Activated CD4-positive, alpha-beta T cell treated with anti-CD3 and anti-CD28 coated beads, Interleukin-2, Interleukin-4, amounts not matched to agents 100 ng/mL and 50 ng/mL, durations not matched to agents 16 hours and 8 hours (primary cell): Measurements from ENCODE around the gene CSNK2B.
A peak's percentile ranks its signal among the peaks of the same experiment; 100 is the strongest.

Experiments used
- DNase-seq: peaks from one replicate; pipeline ENCODE4 v3.0.0-alpha.2; 2020; ENCODE audit warnings: low spot score

CSNK2B gene

GRCh38 chr6:31665501-31666336 lies at the start of gene CSNK2B:
Gene CSNK2B (plus strand): TSS chr6:31666080. CDS start chr6:31666832, 752 bp downstream.
- peak; percentile 99 for DNase-seq

GRCh38 chr6:31617010-31617409 lies 48.9 kb upstream of the CSNK2B start:
- DNase-seq, result no peak

GRCh38 chr6:31619805-31620585 lies 45.9 kb upstream of the CSNK2B start:
- peak; percentile 99 for DNase-seq

DNA sequence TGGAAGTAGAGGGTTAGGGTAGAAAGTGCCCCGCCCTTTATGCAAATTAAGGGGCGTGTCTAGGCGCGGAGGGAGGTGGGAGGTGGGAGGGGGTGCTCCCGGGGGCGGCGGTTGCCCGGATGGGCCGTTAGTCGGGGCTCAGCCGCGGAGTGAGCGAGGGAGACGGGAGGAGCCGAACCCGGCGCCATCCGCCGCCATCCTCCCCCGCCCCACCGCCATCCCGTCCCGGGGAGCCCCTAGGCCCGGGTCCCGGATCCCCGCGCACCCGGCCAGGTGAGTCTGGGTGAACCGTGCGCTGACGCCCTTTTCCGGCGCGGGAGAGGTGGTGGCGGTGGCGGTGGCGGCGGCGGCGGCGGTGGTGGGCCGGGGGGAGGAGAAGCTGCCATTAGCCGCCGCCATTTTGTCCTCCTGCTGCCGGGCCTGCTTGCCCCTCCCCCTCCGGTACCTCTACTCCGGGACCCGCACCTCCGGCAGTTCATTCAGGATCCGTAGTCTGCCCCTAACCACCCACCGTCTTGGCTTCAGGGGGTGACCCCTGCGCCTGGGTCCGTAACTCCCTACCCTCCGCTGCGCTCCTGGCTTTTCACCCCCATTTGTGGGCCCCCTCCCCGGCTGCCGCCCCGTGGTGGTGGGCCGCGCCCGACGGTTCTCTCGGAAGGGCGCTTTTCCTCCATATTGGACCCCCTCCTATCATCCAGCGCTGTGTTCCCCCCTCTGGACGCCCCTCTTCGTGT lies 45.1 kb upstream of the CSNK2B start, which contains the start of gene PRRC2A:
Gene PRRC2A (plus strand): TSS at position 130 of the 734 bp plus-strand sequence. CDS start 2,075 bp downstream, outside the sequence.
- peak; percentile 76 for DNase-seq

DNA sequence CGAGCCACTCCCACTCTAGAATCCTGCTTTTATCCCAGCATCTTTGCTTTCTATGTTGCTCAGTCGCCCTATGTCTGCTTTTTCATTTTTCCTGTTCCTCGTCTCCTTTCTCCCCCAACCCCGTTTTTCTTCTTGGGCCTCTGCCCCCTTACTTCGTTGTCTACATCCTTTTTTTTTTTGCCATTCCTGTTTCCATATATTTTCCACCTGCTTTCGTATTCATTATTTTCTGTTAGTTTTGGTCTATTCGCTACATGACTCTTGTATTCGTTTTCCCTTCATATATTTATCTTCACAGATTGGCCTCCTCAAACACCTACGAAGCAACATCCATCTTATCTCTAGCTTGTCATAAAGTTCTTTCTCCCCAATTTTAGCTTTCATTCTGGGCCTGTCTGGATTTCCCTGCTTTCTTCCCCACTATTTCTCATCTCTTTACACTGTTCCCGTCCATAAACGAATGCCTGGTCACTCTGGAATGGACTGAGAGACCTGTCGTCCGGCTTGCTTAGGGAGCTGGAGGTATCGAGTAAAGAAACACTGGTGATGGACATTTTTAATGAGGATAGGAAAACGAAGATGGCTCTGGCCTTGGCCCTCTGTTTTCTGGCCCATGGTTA lies 44.5 kb upstream of the CSNK2B start:
- no peak for DNase-seq

DNA sequence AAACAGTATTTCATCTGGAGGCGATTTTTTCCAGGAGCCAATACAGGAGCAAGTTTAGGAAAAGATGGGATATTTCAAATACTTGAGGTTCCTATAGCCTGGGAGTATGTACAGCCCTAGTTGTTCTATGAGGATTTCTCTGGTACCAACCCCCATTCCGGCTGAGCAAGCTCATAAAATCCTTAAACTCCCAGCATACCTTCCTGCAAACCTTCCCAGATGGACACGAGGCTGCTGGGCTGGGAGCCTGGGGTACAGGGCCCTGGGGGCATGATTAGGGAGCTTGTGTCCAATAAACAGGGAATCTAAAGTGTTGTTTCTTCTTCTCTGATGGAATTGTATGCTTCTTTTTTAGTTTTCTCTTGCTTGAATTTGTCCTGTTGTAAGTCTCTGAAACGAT lies 43.9 kb upstream of the CSNK2B start:
- no peak for DNase-seq

GRCh38 chr6:31622684-31623091 lies 43.2 kb upstream of the CSNK2B start:
- DNase-seq, result no peak

DNA sequence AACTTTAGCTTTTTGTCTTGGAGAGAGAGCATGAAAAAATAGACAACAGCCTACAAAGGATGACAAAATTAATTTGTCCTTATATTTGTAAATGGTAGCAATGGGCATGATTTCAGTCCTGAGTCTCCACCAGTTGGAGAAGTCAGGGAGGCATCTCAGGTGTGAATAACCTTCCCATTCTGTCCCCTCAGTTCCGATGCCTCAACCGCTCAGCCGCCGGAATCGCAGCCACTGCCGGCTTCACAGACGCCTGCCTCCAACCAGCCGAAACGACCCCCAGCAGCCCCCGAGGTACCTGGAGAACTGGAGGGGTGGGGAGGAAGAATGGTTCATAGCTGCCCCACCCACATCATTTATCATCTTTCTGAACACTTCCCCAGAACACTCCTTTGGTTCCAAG lies 41.8 kb upstream of the CSNK2B start:
- no peak for DNase-seq

GRCh38 chr6:31626952-31627351 lies 38.9 kb upstream of the CSNK2B start:
- no peak for DNase-seq

- no peak for DNase-seq
Measured at GRCh38 chr6:31627690-31628287, 38.1 kb upstream of the CSNK2B start.

DNA sequence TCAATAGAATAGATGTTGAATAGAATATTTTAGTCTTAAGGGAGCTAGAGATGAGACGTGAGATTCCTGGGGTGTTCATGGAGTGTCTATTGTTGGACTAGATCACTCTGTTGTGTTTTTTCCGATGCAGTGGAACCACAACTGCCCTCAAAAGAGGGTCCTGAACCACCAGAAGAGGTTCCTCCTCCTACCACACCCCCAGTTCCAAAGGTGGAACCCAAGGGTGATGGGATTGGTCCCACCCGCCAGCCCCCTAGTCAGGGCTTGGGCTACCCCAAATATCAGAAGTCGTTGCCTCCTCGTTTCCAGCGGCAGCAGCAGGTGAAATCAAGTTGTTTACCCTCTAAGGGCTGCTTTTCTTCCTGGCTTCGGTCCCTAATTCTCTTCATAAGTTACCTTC lies 36.9 kb upstream of the CSNK2B start:
- no peak for DNase-seq

GRCh38 chr6:31630177-31630934 lies 35.5 kb upstream of the CSNK2B start:
- no peak for DNase-seq

- no peak for DNase-seq
Measured at GRCh38 chr6:31631209-31631608, 34.7 kb upstream of the CSNK2B start.

DNA sequence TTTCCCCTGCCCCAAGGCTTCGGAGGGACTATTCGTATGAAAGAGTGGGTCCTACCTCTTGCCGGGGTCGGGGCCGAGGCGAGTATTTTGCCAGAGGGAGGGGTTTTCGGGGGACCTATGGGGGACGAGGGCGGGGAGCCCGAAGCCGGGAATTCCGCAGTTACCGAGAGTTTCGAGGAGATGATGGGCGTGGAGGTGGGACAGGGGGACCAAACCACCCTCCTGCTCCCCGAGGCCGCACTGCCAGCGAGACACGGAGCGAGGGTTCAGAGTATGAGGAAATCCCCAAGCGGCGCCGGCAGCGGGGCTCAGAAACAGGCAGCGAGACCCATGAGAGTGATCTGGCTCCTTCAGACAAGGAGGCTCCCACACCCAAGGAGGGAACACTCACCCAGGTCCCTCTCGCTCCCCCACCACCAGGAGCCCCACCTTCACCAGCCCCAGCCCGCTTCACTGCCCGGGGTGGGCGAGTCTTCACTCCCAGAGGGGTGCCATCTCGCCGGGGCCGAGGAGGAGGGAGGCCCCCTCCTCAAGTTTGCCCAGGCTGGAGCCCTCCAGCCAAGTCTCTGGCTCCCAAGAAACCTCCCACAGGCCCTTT lies 34.1 kb upstream of the CSNK2B start:
- no peak for DNase-seq

- no peak for DNase-seq
Measured at GRCh38 chr6:31632279-31632946, 33.5 kb upstream of the CSNK2B start.

- DNase-seq, result no peak
Measured at GRCh38 chr6:31633447-31633846, 32.4 kb upstream of the CSNK2B start.

DNA sequence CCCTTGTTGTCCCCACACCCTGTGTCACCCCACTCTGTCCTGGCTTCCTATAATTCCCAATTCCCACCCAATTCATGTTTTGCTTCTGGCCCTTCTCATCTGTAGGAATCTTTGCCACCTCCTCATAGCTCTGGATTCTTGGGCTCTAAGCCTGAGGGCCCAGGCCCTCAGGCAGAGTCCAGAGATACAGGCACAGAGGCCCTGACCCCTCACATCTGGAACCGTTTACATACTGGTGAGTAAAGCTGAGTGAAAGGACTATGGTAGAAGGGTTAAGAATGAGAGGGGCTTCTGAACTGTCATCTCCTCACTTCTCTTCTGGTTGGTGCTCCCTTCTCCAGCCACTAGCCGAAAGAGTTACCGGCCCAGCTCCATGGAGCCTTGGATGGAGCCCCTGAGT lies 31.7 kb upstream of the CSNK2B start:
- no peak for DNase-seq

DNA sequence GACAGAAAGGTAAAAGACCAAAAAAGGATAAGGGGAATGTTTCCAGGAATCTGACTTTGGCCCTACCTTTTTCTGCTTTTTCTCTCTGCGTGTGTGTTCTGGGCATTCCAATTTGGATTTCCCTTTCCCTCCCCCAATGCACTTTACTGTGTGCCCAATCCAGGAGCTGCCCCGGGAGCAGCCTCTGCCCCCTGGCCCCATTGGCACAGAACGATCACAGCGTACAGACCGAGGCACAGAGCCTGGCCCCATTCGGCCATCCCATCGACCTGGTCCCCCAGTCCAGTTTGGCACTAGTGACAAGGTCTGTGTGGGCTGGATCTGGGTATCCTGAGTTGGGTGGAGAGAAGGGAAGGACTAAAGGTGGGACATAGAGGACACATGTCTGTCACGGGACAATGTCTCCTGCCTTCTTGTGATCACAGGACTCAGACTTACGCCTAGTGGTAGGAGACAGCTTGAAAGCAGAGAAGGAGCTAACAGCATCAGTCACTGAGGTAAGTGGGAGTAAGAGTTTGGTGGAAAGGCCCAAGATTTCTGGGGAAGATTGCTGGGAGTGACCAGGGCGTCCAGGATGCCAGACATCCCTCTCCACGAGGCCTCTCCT lies 30.8 kb upstream of the CSNK2B start:
- no peak for DNase-seq
